ENCODE measurements around the gene KRT6A.
"Not testable (repeated sequence)": the region's sequence is repeated elsewhere in the genome, so short reads cannot be mapped to it uniquely, and the experiment has no call there.

Gene KRT6A

GRCh38 chr12:52469853-52470252, 23.2 kb downstream of the KRT6A start:
- no peak for DNase-seq (ENCODE audit: low read depth in 1 of 2, low spot score in 1 of 2)

- DNase-seq (ENCODE audit: low read depth in 1 of 2, low spot score in 1 of 2): no peak
These were observed 28.2 kb downstream of the KRT6A start for GRCh38 chr12:52464897-52465296.

GRCh38 chr12:52461693-52462092, 31.4 kb downstream of the KRT6A start:
- DNase-seq (ENCODE audit: low read depth in 1 of 2, low spot score in 1 of 2): no peak

GRCh38 chr12:52458861-52459260, 34.2 kb downstream of the KRT6A start:
- DNase-seq (ENCODE audit: low read depth in 1 of 2, low spot score in 1 of 2): no peak

GRCh38 chr12:52455821-52456220, 37.2 kb downstream of the KRT6A start:
- DNase-seq (ENCODE audit: low read depth in 1 of 2, low spot score in 1 of 2): no peak

- DNase-seq (ENCODE audit: low read depth in 1 of 2, low spot score in 1 of 2): no peak
These were observed 38.5 kb downstream of the KRT6A start for GRCh38 chr12:52454411-52455201.

- DNase-seq (ENCODE audit: low read depth in 1 of 2, low spot score in 1 of 2): no peak
These were observed 41.0 kb downstream of the KRT6A start, which contains the start of gene KRT6B for GRCh38 chr12:52452101-52452500. TSS of gene KRT6B (minus strand) at chr12:52452146. CDS start at chr12:52452078, 68 bp downstream.

GRCh38 chr12:52448228-52448627, 44.8 kb downstream of the KRT6A start:
- no peak for DNase-seq (ENCODE audit: low read depth in 1 of 2, low spot score in 1 of 2)

- not testable (repeated sequence) for DNase-seq (ENCODE audit: low read depth in 1 of 2, low spot score in 1 of 2)
These were observed 45.9 kb downstream of the KRT6A start for GRCh38 chr12:52447196-52447595.

- DNase-seq (ENCODE audit: low read depth in 1 of 2, low spot score in 1 of 2): no peak
These were observed 46.6 kb downstream of the KRT6A start for GRCh38 chr12:52446367-52447045.

GRCh38 chr12:52445876-52446275, 47.2 kb downstream of the KRT6A start:
- no peak for DNase-seq (ENCODE audit: low read depth in 1 of 2, low spot score in 1 of 2)

- no peak for DNase-seq (ENCODE audit: low read depth in 1 of 2, low spot score in 1 of 2)
These were observed 48.1 kb downstream of the KRT6A start for GRCh38 chr12:52444647-52445595.

- no peak for DNase-seq (ENCODE audit: low read depth in 1 of 2, low spot score in 1 of 2)
These were observed 49.1 kb downstream of the KRT6A start for GRCh38 chr12:52443966-52444365.

GRCh38 chr12:52442600-52443061, 50.4 kb downstream of the KRT6A start:
- DNase-seq (ENCODE audit: low read depth in 1 of 2, low spot score in 1 of 2): no peak

GRCh38 chr12:52441320-52441911, 51.6 kb downstream of the KRT6A start:
- DNase-seq (ENCODE audit: low read depth in 1 of 2, low spot score in 1 of 2): no peak

GRCh38 chr12:52440821-52441319, 52.2 kb downstream of the KRT6A start:
- DNase-seq (ENCODE audit: low read depth in 1 of 2, low spot score in 1 of 2): no peak

GRCh38 chr12:52439845-52440244, 53.2 kb downstream of the KRT6A start:
- DNase-seq (ENCODE audit: low read depth in 1 of 2, low spot score in 1 of 2): no peak

- DNase-seq (ENCODE audit: low read depth in 1 of 2, low spot score in 1 of 2): no peak
These were observed 53.6 kb downstream of the KRT6A start for GRCh38 chr12:52439420-52439819.

- no peak for DNase-seq (ENCODE audit: low read depth in 1 of 2, low spot score in 1 of 2)
These were observed 54.5 kb downstream of the KRT6A start for GRCh38 chr12:52438305-52439301.

All from activated T-helper 1 cell treated with anti-CD3 and anti-CD28 coated beads, Interleukin-2, amount 50 U/mL, for 16 hours (primary cell).